Bone marrow (tissue), 2 donors: ENCODE data around the gene FIZ1.

ENCODE experiments used
- DNase-seq, 2 donors: peaks; one replicate each; lab custom pipeline; 2025; lab: John Stamatoyannopoulos, UW

FIZ1 gene

GRCh38 chr19:55635334-55635717, 36.0 kb upstream of the FIZ1 start:
- DNase-seq, result no peak

GRCh38 chr19:55633861-55634260, 34.5 kb upstream of the FIZ1 start:
- DNase-seq, result no peak

GRCh38 chr19:55632463-55632834, 33.1 kb upstream of the FIZ1 start:
- peak; percentile 31 to 79 for DNase-seq

GRCh38 chr19:55626350-55626749, 27.0 kb upstream of the FIZ1 start:
- no peak for DNase-seq

- DNase-seq, result no peak
Measured at GRCh38 chr19:55625004-55625326, 25.6 kb upstream of the FIZ1 start.

- peak; percentile 72 to 76 for DNase-seq
Measured at GRCh38 chr19:55624109-55625003, 25.0 kb upstream of the FIZ1 start, which contains the start of gene ZNF784. Gene ZNF784, minus strand, starts transcription at chr19:55624566. Its CDS starts 5 bp downstream, at chr19:55624561.

GRCh38 chr19:55623561-55623960, 24.2 kb upstream of the FIZ1 start:
- DNase-seq, result no peak

GRCh38 chr19:55623130-55623529, 23.8 kb upstream of the FIZ1 start:
- DNase-seq, result no peak

- DNase-seq, result no peak
Measured at GRCh38 chr19:55622242-55622969, 23.1 kb upstream of the FIZ1 start.

GRCh38 chr19:55621673-55622231, 22.4 kb upstream of the FIZ1 start:
- DNase-seq, result no peak

- no peak for DNase-seq
Measured at GRCh38 chr19:55621205-55621672, 21.9 kb upstream of the FIZ1 start.

- DNase-seq, result peak in 1 of 2 donors; percentile 13
Measured at GRCh38 chr19:55620410-55621204, 21.3 kb upstream of the FIZ1 start.

- no peak for DNase-seq
Measured at GRCh38 chr19:55619286-55619685, 20.0 kb upstream of the FIZ1 start.

GRCh38 chr19:55618426-55618825, 19.1 kb upstream of the FIZ1 start:
- no peak for DNase-seq

- no peak for DNase-seq
Measured at GRCh38 chr19:55617426-55617825, 18.1 kb upstream of the FIZ1 start.

GRCh38 chr19:55616395-55616875, 17.1 kb upstream of the FIZ1 start:
- no peak for DNase-seq

GRCh38 chr19:55615543-55616394, 16.5 kb upstream of the FIZ1 start:
- DNase-seq, result no peak

GRCh38 chr19:55614711-55615542, 15.6 kb upstream of the FIZ1 start:
- DNase-seq, result no peak

GRCh38 chr19:55613930-55614710, 14.8 kb upstream of the FIZ1 start:
- DNase-seq, result no peak
